Astrocyte (in vitro differentiated cells and primary cell): ENCODE data around the gene CARD19. TPM values are rescaled to one million over a fixed set of nuclear protein-coding genes. Genes with fewer than 3 reads are reported as not detected.

Source experiments
- DNase-seq: peaks from one replicate; pipeline ENCODE4 v3.0.0-alpha.2; 2010; ENCODE audit warnings: low read depth
- FAIRE-seq: peaks from 2 replicates; lab custom pipeline; 2011; peaks lifted over from hg19 to GRCh38; lab: Jason Lieb, UNC
- H2AFZ ChIP-seq: 2 replicates; pipeline ENCODE4 v1.6.0; 2012; ENCODE audit warnings: low read depth, low read length, inconsistent platforms
- H3K27ac ChIP-seq: 2 replicates; pipeline ENCODE4 v1.5.1; 2011; ENCODE audit warnings: low read depth, low read length, inconsistent platforms
- H3K27me3 ChIP-seq: 2 replicates; pipeline ENCODE4 v1.6.0; 2011; ENCODE audit warnings: low read length, inconsistent platforms; ENCODE audit not compliant: insufficient read depth
- H3K36me3 ChIP-seq: 2 replicates; pipeline ENCODE4 v1.5.1; 2011; ENCODE audit warnings: low read length, inconsistent platforms; ENCODE audit not compliant: insufficient read depth
- H3K4me1 ChIP-seq: 2 replicates; pipeline ENCODE4 v1.5.1; 2011; ENCODE audit warnings: low read length, inconsistent platforms; ENCODE audit not compliant: insufficient read depth
- H3K4me2 ChIP-seq: 2 replicates; pipeline ENCODE4 v1.6.0; 2012; ENCODE audit warnings: low read length, inconsistent platforms
- H3K4me3 ChIP-seq: 2 replicates; pipeline ENCODE4 v1.5.1; 2011; ENCODE audit warnings: low read depth, mild to moderate bottlenecking, low read length, inconsistent platforms; ENCODE audit not compliant: insufficient read depth
- H3K79me2 ChIP-seq: 2 replicates; pipeline ENCODE4 v1.6.0; 2012; ENCODE audit warnings: mild to moderate bottlenecking, low read length, inconsistent platforms; ENCODE audit not compliant: insufficient read depth
- H3K9ac ChIP-seq: 2 replicates; pipeline ENCODE4 v1.6.0; 2012; ENCODE audit warnings: mild to moderate bottlenecking, low read length, inconsistent platforms
- H3K9me3 ChIP-seq: 2 replicates; pipeline ENCODE4 v1.5.1; 2012; ENCODE audit warnings: low read depth, mild to moderate bottlenecking, low read length, inconsistent platforms; ENCODE audit not compliant: insufficient read depth
- H4K20me1 ChIP-seq: 2 replicates; pipeline ENCODE4 v1.6.0; 2012; ENCODE audit warnings: low read length, inconsistent platforms; ENCODE audit not compliant: insufficient read depth
- H3K27ac Mint-ChIP-seq: one replicate; pipeline ENCODE4 v1.8.0; 2021; ENCODE audit warnings: mild to moderate bottlenecking, mixed read lengths; ENCODE audit not compliant: unreplicated experiment
- H3K27me3 Mint-ChIP-seq: one replicate; pipeline ENCODE4 v1.8.0; 2021; ENCODE audit warnings: low read depth, mixed read lengths; ENCODE audit not compliant: unreplicated experiment
- H3K36me3 Mint-ChIP-seq: one replicate; pipeline ENCODE4 v1.8.0; 2021; ENCODE audit warnings: low read depth, mixed read lengths; ENCODE audit not compliant: unreplicated experiment
- H3K4me1 Mint-ChIP-seq: one replicate; pipeline ENCODE4 v1.8.0; 2021; ENCODE audit warnings: low read depth, mixed read lengths; ENCODE audit not compliant: unreplicated experiment
- H3K4me3 Mint-ChIP-seq: one replicate; pipeline ENCODE4 v1.8.0; 2021; ENCODE audit warnings: mild to moderate bottlenecking, moderate library complexity, mixed read lengths; ENCODE audit not compliant: unreplicated experiment
- H3K9me3 Mint-ChIP-seq: one replicate; pipeline ENCODE4 v1.8.0; 2021; ENCODE audit warnings: mild to moderate bottlenecking, mixed read lengths; ENCODE audit not compliant: unreplicated experiment
- EZH2 ChIP-seq: IDR thresholded peaks from 2 replicates; pipeline ENCODE4 v1.6.1; 2012; ENCODE audit warnings: mild to moderate bottlenecking, low read length, inconsistent platforms; ENCODE audit not compliant: insufficient read depth
- total RNA-seq: library from RNA; stranded (reverse); gene quantifications from 2 replicates; pipeline ENCODE4 v1.2.1, GENCODE V29; 2021
- TF ChIP-seq, protein P1 (sequence below): IDR thresholded peaks from 2 replicates; pipeline ENCODE4 v1.5.1; 2011; ENCODE audit warnings: low read depth, mild to moderate bottlenecking, inconsistent platforms, low read length, moderate library complexity; ENCODE audit not compliant: insufficient read depth

The CARD19 gene
- total RNA-seq, 1 donor from 2014 or later = 36.3 TPM

DNA sequence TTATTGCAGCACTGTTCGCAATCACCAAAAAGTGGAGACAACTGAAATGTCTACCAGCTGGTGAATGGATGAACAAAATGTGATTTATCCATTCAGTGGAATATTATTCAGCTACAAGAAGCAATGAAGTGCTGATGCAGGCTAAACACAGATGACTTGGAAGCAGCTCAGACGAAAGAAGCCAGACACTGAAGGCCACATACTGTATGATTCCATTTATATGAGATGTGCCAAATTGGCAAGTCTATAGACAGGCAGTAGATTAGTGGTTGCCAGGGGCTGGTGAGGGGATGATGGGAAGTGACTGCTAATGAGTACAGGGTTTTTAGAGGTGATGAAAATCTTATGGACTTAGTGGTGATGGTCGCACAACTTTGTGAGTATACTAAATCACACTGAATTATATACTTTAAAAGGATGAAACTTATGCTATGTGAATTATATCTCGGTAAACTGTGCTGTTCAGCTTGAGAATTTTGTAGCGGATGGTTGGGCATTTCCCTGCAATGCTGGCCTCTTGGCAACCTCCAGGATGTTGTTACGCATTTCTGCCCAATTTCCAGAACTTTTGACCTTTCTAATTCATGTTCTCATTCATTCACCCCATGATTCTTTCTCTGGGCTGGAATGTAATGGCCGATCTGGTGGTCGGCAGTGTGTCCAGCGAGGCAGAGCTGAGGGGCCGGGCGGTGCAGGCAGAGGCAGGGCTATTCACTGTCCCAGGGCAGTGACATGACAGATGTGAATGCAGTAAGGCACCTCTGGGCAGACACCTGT lies 66.0 kb downstream of the CARD19 start:
- Mint-ChIP-seq H3K27ac (no peak overlapping the region), H3K36me3 (no peaks in the 10 kb centered on the region), H3K27me3 (peaks cover 21% of the 10 kb centered on the region), H3K9me3 (no peaks in the 10 kb centered on the region), H3K4me1 (peaks cover 6% of the 10 kb centered on the region), H3K4me3 (peak overlapping the region; percentile 42)
- H2AFZ ChIP-seq = no peak overlapping the region
- peak overlapping the region; percentile 8 for H3K27ac ChIP-seq
- DNase-seq (peak; percentile 46), FAIRE-seq (no peak)
- H4K20me1 ChIP-seq = no peaks in the 10 kb centered on the region
- H3K4me1 ChIP-seq = peaks cover 7% of the 10 kb centered on the region
- H3K4me2 ChIP-seq = no peak overlapping the region
- no peak overlapping the region for H3K9ac ChIP-seq
- H3K79me2 ChIP-seq = no peaks in the 10 kb centered on the region
- TF ChIP-seq EZH2 = no peak
- TF ChIP-seq, protein P1, sequence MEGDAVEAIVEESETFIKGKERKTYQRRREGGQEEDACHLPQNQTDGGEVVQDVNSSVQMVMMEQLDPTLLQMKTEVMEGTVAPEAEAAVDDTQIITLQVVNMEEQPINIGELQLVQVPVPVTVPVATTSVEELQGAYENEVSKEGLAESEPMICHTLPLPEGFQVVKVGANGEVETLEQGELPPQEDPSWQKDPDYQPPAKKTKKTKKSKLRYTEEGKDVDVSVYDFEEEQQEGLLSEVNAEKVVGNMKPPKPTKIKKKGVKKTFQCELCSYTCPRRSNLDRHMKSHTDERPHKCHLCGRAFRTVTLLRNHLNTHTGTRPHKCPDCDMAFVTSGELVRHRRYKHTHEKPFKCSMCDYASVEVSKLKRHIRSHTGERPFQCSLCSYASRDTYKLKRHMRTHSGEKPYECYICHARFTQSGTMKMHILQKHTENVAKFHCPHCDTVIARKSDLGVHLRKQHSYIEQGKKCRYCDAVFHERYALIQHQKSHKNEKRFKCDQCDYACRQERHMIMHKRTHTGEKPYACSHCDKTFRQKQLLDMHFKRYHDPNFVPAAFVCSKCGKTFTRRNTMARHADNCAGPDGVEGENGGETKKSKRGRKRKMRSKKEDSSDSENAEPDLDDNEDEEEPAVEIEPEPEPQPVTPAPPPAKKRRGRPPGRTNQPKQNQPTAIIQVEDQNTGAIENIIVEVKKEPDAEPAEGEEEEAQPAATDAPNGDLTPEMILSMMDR = no peak
- no peaks in the 10 kb centered on the region for H3K36me3 ChIP-seq
- H3K27me3 ChIP-seq = no peaks in the 10 kb centered on the region
- no peaks in the 10 kb centered on the region for H3K9me3 ChIP-seq
- H3K4me3 ChIP-seq = no peak overlapping the region

Other genes with a start within 250 kb of the CARD19 start
- gene ZNF484, start 218.2 kb upstream of the CARD19 start, total RNA-seq = 9.8 and 10.6 TPM in 2 replicates
- gene FGD3, start 148.7 kb upstream of the CARD19 start, total RNA-seq = 0.09 TPM in 1 of 2 replicates, not detected in the other
- gene SUSD3, start 37.5 kb upstream of the CARD19 start, total RNA-seq = not detected in 2 replicates
- gene NINJ1, start 38.0 kb downstream of the CARD19 start, total RNA-seq = 26.9 and 28.3 TPM in 2 replicates
- gene WNK2, start 87.9 kb downstream of the CARD19 start, total RNA-seq = 0.89 and 1.9 TPM in 2 replicates